Islet precursor cell (in vitro differentiated cells): Measurements from ENCODE around the gene FOSL1.
A peak's percentile ranks its signal among the peaks of the same experiment; 100 is the strongest.

Experiments used
- DNase-seq: peaks from one replicate; pipeline ENCODE4 v3.0.0-alpha.2; 2018

The FOSL1 gene

DNA sequence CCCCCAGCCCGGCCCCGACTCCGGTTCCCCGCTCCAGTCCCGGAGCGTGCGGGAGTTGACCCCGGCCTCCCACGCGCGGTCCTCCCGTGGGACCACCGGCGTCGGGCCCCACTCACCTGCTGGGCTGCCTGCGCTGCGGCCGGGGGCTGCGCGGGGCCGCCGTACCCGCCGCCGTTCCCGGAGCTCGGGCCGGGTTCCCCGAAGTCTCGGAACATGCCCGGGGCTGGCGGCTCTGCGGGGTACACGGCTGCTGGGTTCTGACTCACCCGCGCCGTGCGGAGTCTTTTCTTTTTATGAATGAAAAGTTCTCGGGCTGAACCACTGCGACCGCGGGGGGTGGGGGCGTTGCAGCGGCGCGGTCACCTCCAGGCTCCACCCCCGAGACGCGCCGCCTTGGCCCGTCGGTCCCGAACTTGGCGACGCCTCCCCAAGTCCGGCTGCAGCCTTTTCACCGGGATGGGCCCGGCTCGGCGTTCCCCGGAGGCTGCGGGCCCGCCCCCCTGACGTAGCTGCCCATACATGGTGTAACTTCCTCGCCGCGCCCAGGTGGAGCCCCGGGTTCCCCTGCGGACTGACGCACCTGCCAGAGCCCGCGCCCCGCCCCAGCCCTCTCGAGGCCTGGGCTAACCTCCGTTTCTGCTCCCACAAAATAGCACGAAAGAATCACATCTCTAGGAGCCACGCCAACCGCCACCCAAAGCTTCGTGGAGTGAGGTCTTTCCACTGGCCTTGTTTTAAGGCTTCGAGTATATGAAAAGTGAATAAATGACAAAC, at the start of gene FOSL1:
TSS of gene FOSL1 (minus strand) at position 264 of the 774 bp plus-strand sequence. CDS start at position 215, 49 bp downstream.
- DNase-seq, result peak; percentile 97

DNA sequence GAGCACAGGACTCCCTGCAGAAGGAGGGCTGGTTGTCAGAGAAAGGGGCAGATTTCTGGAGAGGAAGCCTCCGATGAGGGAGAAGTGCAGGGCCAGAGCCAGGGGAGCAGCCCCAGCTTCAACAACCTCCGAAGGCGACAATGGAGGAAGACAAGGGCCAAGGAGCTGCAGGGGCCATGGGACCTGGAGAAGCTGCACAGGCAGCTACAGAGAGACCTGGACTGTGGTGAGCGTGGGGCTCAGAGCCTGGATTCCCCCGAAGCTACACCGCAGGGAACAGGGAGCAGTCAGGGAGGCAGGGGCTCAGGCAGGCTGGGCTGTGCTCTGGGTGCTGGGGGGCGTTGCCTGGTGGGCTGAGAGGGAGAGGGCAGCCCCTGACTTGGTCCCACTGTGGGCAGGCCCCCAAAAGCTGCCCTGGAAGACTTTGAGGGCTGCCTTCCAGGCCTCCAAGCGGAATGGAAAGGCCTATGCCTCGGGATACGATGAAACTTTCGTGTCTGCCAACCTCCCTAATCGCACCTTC, 47.5 kb upstream of the FOSL1 start:
- DNase-seq, result no peak

DNA sequence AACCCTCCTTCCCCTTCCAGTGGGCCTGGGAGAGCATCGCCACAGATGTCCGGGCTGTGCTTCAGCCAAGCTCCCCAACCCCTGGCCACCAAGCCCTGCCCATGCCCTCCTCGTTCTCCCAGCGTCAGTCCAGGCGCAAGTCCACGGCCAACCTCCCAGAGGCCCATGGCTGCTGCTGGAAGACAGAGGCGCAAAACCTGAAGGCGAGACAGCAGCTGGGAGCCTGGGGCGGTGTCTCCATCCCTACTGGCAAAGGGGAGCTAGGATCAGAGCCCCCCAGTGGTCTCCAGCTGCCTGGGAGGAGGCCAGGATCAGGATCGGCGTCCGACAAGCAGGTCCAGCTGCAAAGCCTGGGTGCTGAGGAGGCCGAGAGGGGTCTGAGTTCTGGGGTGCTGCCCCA, 46.9 kb upstream of the FOSL1 start:
- no peak for DNase-seq

DNA sequence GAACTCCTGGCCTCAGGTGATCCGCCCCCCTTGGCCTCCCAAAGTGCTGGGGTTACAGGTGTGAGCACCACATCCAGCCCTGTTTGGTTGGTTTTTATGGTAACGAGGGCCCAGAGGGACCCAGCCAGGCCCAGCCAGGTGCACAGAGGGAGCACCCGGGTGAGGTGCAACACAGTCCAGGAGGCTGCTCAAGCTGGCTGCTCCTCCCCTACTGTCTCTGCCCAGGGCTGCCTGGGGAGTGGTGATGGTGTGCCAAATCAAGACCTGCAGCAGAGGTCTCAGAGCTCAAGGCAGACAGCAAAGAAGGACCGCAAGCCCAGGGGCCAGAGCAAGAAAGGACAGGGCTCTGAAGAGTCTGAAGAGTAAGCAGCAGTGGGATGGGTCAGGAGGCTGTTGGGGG, 46.5 kb upstream of the FOSL1 start:
- DNase-seq, result no peak

DNA sequence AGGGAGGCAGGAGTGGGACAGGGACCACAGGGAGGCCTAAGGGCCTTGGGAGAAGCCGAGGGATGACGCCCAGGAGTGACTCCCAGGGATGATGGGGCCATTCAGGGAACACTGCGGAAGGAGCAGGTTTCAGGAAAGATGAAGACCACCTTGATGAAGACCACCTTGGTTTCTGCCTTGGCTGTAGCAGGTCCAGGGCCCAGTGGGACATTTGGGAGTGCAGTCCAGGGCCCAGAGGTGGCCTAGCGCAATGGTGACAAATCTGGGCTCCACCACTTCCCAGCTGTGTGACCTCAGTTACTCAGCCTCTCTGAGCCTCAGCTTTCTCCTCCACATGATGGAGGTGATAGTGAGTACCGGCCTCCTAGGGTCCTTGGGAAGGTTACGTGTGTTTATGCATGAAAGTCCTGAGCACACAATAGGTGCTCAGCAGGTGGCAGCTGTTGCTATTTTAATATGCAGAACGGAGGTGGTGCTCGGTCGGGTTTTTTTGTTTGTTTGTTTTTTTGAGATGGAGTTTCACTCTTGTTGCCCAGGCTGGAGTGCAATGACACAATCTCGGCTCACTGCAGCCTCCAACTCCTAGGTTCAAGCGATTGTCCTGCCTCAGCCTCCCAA, 45.9 kb upstream of the FOSL1 start:
- no peak for DNase-seq

DNA sequence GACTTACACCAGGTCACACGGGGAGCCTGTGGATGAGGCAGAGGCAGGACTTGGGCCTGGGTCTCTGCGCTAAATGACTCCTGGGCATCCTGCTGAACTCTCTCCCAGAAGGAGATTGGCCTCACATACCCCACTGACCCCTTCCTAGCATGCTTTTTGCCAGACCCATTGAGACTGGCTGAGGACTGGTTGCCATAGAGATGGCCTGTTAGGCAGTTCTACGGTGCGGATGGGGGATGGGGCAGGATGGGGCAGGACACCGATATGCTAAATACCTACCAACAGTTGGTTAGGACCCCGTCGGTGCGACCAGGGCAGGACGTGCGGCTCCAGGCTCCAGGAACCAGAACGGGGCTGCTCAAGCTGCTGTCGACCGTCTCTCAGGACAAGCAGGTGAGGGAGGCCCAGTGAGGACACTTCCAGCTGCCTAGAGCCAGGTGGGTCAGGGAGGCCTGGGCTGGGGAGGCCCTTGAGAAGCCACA, 45.3 kb upstream of the FOSL1 start, which contains the start of gene TSGA10IP:
TSS of gene TSGA10IP (plus strand) at position 51 of the 482 bp plus-strand sequence. CDS start at position 247, 196 bp downstream.
- DNase-seq, result no peak

DNA sequence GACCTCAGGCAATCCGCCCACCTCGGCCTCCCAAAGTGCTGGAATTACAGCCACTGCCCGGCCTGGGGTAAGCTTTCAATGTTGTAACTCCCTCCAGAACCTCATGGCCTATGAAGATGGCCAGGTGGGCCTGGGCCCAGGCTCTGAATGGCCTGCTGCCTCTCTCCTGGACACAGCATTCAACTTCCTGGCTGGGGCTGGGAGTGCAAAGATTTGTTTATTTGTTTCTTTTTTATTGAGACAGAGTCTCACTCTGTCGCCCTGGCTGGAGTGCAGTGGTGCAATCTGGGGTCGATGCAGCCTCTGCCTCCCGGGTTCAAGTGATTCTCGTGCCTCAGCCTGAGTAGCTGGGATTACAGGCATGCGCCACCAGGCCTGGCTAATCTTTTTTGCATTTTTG, 44.6 kb upstream of the FOSL1 start:
- no peak for DNase-seq

DNA sequence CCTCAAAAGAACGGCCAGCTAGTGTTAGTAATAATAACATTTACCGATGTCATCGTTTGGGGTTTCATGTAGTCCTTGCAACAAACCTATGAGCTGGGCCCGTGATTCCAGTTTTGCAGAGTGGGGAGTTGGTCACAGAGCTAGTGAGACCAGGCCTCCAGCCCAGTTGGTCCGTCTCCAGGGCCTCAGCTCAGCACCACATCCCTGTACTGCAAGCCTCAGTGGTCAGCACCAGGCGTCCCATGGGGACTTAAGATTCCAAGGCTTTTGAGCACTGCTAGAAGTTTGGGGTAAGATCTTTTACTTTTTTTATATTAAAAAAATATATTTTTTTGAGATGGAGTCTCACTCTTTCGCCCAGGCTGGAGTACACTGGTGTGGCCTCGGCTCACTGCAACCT, 44.0 kb upstream of the FOSL1 start:
- DNase-seq, result no peak

DNA sequence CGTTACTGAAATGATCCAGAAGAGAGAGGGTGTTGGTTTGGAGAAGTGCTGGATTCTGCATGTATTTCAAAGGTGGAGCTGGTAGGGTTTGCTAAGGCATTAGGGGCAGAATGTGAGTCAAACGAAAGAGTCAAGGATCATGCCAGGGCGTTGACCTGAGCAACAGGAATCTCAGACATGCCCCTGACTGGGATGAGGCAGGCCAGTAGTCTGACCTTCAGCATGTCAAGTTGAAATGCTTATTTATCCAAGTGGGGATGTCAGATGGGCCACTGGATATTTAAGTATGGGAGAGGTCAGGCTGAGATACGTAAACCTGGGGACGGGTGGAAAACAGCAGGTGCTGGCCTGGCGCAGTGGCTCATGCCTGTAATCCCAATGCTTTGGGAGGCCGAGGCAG, 42.3 kb upstream of the FOSL1 start:
- no peak for DNase-seq

DNA sequence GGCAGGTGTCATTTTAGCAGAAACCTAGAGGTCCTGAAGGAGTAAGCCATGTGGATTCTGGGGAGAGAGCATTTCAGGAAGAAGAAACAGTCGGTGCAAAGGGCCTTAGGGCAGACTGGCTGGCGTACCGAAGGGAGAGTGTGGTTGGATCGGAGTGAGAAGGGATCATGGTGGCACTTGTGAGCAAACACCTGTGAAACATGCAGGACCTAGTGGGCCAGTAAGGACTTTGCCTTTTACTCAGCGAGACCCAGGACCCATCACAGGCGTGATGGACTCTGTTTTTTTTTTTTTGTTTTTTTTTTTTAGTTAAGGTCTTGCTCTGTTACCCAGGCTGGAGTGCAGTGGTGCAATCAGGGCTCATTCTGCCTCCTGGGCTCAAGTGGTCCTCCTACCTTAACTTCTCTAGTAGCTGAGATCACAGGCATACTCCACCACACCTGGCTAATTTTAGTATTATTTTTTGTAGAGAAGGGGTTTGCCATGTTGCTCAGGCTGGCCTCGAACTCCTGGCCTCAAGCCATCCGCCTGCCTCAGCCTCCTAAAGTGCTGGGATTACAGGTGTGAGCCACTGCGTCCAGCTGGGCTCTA, 41.6 kb upstream of the FOSL1 start:
- no peak for DNase-seq

DNA sequence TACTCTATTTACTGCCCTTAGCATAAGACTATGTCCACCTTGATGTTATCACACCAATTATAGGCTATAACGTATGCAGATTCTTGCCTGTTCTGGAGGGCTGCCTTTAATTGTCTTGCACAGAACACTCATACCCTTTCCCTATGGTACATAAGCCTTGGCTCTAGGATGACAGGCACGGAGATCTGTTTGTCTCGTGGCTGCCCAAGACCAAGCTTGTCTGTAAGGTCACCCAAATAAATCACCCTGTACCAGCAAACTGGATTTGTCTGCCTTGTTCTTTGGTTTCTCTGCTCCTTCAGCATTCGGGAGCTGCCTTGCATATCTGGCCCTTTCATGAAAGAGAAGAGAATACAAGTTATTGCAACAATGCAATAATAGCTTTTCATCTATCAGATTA, 37.6 kb upstream of the FOSL1 start:
- DNase-seq, result no peak

DNA sequence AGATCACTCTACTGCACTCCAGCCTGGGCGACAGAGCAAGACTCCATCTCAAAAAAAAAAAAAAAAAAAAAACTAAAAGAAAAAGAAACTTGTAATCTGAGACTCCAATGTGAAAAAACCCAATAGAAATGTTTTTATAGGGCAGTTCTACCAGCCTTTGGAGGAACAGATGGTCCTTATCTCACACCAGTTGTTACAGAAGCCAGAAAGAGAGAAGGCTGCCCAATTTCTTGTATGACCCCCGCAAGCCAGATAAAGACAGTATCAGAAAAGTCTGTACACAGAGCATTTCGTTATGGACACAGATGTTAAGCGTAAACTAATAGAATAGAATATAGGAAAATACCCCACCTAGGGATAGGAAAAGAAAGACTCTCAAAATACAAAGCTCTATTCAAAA, 33.8 kb upstream of the FOSL1 start:
- DNase-seq, result no peak

DNA sequence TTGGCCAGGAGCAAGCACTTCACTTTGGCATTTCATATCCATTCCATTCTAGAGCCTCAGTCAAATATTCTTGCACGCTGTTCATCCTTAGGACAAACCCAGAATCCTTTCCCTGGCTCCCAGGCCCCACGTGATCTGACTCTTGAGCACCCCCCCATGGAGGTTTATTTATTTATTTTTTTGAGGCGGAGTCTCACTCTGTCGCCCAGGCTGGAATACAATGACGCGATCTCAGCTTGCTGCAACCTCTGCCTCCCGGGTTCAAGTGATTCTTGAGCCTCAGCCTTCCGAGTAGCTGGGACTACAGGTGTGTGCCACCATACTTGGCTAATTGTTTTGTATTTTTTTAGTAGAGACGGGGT, 32.4 kb upstream of the FOSL1 start:
- DNase-seq, result no peak

DNA sequence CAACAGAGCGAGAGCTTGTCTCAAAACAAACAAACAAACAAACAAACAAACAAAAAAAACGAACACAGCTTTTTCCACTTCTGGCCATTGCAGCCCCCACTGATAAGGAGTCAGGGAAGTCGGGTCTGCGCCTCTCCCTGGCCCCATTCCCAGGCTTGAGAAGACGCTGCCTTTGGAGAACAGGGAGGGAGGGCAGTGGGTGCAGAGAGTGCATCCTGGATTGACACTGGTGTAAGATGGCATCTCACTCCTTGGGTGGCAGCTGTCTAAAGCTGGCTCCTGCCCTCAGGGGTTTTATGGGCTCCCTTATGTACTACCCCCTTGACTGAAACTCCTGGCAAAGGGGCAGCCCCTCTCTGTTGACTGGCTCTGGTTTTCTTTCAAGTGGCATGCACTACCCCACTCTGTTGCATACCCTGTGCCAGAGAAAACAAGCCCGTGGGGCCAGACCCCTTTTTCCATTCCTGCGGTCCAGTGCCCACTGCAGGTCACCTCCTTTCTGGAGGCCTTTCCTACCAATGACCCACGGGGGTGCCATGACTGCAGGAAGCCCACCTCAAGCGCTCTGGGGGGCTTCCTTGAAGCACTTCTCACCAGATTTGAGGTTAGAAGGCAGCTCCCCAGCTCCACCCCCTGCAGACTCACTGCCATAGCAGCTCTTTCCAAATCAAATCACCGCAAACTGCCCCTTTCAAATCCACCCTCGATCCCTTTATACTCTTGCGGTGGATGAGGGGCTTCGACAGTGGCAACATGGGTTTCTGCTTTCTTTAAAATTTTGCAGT, 31.8 kb upstream of the FOSL1 start:
- no peak for DNase-seq

DNA sequence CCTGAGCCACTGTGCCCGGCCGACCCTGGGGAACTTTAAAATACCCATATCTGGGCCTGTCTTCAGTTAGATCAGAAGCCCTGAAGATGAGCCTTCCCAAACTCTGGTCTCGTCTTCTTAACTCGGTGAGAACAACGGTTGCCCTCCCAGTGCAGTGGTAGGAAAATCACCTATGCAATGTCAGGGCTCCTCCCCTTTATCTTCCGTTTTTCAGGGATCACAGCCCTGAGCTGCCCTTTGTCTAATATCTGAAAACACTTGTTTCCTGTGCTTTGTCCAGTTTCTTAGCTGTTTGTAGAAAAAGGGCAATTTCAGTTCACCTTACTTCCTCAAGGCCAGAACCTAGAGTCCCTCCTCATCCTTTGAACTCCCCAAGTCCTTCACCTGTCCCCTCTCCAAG, 28.5 kb upstream of the FOSL1 start:
- DNase-seq, result no peak

DNA sequence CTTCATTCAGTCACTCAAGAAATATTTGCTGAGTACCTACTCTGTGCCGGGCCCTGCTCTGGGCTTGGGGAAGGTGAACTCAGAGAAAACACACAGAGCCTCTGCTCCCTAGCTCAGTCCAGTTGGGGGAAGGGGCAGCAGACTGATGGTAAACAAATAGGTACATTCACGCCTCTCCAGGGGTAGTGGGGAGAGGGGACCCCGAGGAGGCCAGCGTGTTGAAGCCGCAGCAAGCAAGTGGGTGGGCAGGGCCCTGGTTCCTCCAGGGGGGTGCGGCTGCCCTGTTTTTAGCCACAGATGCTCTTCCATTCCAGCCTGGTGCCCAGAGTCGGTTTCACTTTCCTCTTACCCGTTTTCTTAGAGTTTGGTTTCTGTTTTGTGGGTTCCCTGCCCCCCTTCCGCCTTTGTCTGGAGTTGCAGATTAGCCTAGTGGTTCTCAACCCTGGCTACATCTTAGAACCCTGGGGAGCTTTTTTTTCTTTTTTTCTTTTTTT, 27.8 kb upstream of the FOSL1 start:
- no peak for DNase-seq

DNA sequence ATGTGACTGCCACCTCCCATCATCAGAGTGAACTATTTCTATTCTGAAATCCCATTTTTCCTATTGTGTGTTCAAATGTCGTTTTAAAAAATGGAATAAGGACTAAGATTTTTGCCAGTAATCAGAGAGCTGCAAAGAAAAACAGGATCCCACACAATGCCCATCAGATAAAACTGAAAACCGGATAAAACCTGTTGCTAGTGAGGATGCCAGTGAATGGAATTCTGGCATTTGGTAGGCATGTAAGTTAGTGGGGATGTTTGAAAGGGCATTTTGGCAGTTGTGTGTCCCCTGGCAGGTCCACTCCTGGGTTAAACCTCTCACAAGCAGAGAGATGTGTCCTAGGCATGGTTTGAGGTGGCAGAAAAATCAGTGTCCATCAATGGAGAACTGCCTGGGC, 25.2 kb upstream of the FOSL1 start:
- DNase-seq, result no peak

DNA sequence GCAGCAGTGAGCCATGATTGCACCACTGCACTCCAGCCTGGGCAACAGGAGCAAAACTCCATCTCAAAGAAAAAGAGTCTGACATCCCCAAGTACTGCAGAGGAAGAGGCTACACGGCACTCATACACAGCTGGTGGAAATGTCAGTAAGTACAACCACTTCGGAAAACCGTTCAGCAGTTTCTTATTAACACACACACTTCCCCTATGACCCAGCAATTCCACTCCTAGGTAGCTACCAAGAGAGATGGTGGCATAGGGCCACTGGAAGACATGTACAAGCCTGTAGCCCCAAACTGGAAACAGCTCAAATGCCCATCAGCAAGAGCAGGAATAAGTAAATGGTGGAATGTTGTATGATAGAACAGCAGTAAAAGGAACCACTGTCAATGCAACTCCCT, 22.4 kb upstream of the FOSL1 start:
- no peak for DNase-seq

DNA sequence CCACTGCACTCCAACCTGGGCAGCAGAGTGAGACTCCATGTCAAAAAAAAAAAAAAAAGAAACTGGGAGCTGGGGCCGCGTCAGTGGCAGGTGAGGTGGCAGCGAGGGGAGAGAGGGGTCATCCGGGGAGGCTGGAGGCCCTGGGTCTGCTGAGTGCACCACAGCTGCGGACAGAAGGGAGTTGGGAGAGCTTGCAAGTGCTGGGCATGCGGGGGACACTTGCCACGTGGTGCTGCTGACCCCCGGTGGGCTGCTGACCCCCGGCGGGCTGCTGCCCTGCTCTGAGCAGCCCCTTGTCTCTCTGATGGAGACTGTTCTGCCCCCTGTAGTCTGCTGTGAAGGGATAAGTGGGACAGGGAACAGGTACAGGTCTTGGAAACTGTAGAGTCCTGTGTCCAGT, 21.7 kb upstream of the FOSL1 start:
- DNase-seq, result no peak

DNA sequence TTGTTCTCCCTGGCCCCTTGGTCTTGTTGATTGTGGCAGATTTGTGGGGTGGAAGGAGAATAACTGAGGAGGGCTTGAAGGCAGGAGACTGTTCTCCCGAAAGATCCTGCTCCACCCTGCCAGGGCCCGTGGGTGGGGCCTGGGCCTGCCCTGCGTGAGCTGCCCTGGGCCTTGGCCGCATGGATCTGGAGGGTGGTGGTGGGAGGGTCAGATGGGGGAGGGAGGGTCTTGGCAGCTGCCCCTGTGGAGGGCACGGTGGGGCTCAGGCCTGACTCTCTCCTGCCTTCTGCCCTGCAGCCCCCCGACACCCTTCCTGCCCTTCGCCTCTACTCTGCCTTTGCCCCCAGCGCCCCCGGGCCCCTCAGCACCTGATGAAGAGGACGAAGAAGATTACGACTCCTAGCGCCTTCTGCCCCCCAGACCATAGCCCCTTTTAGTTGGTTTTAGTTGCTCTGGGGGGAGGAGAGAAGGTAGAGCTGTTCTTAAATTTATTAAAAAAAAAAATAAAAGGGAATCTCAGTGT, 20.9 kb upstream of the FOSL1 start:
- no peak for DNase-seq

DNA sequence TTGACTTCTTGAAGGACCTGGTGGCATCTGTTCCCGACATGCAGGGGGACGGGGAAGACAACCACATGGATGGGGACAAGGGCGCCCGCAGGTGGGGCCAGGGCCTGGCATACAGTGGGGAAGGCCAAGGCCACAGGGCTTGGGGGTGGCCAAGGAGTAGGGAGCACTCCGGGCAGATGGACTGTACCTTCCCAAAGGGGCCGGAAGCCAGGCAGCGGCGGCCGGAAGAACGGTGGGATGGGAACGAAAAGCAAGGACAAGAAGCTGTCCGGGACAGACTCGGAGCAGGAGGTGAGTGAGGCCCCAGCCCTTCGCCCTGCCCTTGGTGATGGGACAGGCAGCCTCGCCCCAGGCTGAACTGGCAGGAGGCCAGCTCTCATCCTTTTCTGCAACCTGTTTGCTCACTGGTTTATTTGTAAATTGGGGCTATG, 20.2 kb upstream of the FOSL1 start:
- no peak for DNase-seq

DNA sequence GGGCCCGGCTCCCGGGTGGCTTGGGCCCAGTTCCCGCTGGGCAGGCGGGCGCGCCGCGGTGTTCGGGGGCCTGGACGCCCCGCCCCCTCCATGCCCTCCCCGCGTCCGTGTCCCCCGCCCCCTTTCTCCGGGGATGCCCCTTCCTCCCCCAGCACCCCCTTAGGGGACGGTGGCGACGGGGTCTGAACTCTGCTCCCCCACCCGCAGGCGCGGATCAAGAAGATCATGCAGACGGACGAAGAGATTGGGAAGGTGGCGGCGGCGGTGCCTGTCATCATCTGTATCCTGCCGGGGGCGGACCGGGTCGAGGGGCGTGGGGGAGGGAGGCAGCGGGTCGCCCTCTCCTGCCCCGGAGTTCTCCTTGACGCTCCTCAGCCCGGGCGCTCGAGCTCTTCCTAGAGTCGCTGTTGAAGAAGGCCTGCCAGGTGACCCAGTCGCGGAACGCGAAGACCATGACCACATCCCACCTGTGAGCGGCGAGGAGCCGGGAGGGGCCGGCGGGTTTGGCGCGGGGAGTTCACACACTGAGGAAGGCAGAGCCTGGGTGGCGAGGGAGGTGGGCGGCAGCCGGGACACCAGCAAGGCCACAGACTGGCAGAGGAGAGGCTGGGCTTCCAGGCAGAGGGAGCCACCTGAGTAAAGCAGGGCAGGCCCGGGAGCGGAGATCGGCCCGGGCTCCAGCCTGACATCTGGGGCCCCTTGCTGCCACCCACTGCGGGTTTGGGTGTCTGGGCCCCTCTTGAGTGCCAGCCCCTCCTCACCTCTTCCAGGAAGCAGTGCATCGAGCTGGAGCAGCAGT, 19.6 kb upstream of the FOSL1 start:
- DNase-seq, result peak; percentile 74
